ENCODE results near the gene NLE1. TPM values are rescaled to one million over a fixed set of nuclear protein-coding genes. Genes with fewer than 3 reads are reported as not detected.

The NLE1 gene
- total RNA-seq, 1 experiment from 2014 or later, result 23.3 TPM

DNA sequence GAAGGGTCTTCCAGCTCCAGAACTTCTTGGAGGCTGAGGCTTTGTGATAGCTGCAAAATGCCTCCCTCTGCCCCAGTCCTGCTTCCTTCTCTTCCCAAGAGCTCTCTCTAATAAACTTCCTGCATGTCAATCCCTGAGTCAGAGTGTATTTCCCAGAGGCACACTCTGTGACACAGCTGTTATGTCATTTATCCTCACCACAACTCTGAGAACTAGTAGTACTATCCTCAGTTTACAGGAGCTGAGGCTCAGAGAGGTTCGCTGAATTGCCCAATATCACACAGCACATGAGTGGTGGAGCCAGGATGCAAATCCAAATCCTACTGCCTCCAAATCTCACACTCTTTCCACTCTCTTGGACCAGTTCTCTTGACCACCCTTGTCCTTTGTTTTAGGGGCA, 25.6 kb upstream of the NLE1 start:
- no peaks in the 10 kb centered on the region for H3K36me3 ChIP-seq (ENCODE audit: insufficient read depth, low read length, poor library complexity, severe bottlenecking)
- intact Hi-C loops (cut with micrococcal nuclease; ENCODE audit: unreplicated experiment), result no loop called here
- no peak overlapping the region for H3K4me3 ChIP-seq (ENCODE audit: low read depth, low read length, poor library complexity, severe bottlenecking)
- CTCF ChIA-PET, result no interaction called here
- no TSS peak for BruUV-seq (replicated peaks)
- no peak overlapping the region for H3K27ac ChIP-seq (ENCODE audit: low read depth, low read length, poor library complexity, severe bottlenecking)
- no peaks in the 10 kb centered on the region for H3K27me3 ChIP-seq (replicated peaks; ENCODE audit: insufficient read depth, low read depth, low read length, poor library complexity)
- no peaks in the 10 kb centered on the region for H3K9me3 ChIP-seq (ENCODE audit: low read depth, low read length, poor library complexity, severe bottlenecking)
- H3K4me1 ChIP-seq (ENCODE audit: insufficient read depth, low read length, poor library complexity, severe bottlenecking), result no peaks in the 10 kb centered on the region
- no peak for TF ChIP-seq EZH2 (IDR thresholded peaks at IDR 0.05; ENCODE audit: borderline replicate concordance, low read depth, low read length, poor library complexity, severe bottlenecking)
- TF ChIP-seq, protein P1, sequence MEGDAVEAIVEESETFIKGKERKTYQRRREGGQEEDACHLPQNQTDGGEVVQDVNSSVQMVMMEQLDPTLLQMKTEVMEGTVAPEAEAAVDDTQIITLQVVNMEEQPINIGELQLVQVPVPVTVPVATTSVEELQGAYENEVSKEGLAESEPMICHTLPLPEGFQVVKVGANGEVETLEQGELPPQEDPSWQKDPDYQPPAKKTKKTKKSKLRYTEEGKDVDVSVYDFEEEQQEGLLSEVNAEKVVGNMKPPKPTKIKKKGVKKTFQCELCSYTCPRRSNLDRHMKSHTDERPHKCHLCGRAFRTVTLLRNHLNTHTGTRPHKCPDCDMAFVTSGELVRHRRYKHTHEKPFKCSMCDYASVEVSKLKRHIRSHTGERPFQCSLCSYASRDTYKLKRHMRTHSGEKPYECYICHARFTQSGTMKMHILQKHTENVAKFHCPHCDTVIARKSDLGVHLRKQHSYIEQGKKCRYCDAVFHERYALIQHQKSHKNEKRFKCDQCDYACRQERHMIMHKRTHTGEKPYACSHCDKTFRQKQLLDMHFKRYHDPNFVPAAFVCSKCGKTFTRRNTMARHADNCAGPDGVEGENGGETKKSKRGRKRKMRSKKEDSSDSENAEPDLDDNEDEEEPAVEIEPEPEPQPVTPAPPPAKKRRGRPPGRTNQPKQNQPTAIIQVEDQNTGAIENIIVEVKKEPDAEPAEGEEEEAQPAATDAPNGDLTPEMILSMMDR (conservative IDR thresholded peaks at IDR 0.05; ENCODE audit: low read depth, low read length), result no peak
- POLR2A ChIA-PET (ENCODE audit: low non-redundant PET), result no interaction called here
- DNase-seq (ENCODE audit: low spot score), result no peak

DNA sequence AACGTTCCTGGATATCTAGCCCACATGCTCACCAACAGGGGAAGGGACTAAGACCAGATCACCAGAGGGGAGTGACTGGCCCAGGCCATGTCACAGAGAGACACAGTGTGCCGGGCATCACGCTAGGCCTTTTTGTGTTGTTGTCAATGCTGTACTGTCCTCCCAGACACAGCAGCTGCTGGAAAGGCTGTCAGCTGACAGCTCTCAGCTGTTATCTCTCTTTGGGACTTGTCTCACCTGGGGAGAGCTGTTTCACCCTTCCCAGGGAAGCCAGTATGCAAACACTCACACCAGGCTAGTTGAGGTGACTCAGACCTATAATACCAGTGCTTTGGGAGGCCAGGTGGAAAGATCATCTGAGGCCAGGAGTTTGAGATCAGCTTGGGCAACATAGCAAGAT, 24.9 kb upstream of the NLE1 start:
- Histone ChIP-seq H3K4me1 (ENCODE audit: insufficient read depth, low read length, poor library complexity, severe bottlenecking) (no peaks in the 10 kb centered on the region), H3K27ac (ENCODE audit: low read depth, low read length, poor library complexity, severe bottlenecking) (no peak overlapping the region), H3K9me3 (ENCODE audit: low read depth, low read length, poor library complexity, severe bottlenecking) (no peaks in the 10 kb centered on the region), H3K36me3 (ENCODE audit: insufficient read depth, low read length, poor library complexity, severe bottlenecking) (no peaks in the 10 kb centered on the region), H3K27me3 (replicated peaks; ENCODE audit: insufficient read depth, low read depth, low read length, poor library complexity) (no peaks in the 10 kb centered on the region), H3K4me3 (ENCODE audit: low read depth, low read length, poor library complexity, severe bottlenecking) (no peak overlapping the region)
- intact Hi-C loops (cut with micrococcal nuclease; ENCODE audit: unreplicated experiment), result no loop called here
- ChIA-PET CTCF (no interaction called here), POLR2A (ENCODE audit: low non-redundant PET) (no interaction called here)
- no peak for DNase-seq (ENCODE audit: low spot score)
- TF ChIP-seq, protein P1 (conservative IDR thresholded peaks at IDR 0.05; ENCODE audit: low read depth, low read length), result no peak
- no peak for TF ChIP-seq EZH2 (IDR thresholded peaks at IDR 0.05; ENCODE audit: borderline replicate concordance, low read depth, low read length, poor library complexity, severe bottlenecking)
- BruUV-seq (replicated peaks), result no TSS peak

GRCh38 chr17:35166526-35166925, 24.4 kb upstream of the NLE1 start:
- Histone ChIP-seq H3K36me3 (ENCODE audit: insufficient read depth, low read length, poor library complexity, severe bottlenecking) (no peaks in the 10 kb centered on the region), H3K9me3 (ENCODE audit: low read depth, low read length, poor library complexity, severe bottlenecking) (no peaks in the 10 kb centered on the region), H3K27me3 (replicated peaks; ENCODE audit: insufficient read depth, low read depth, low read length, poor library complexity) (no peaks in the 10 kb centered on the region), H3K27ac (ENCODE audit: low read depth, low read length, poor library complexity, severe bottlenecking) (no peak overlapping the region), H3K4me1 (ENCODE audit: insufficient read depth, low read length, poor library complexity, severe bottlenecking) (no peaks in the 10 kb centered on the region), H3K4me3 (ENCODE audit: low read depth, low read length, poor library complexity, severe bottlenecking) (no peak overlapping the region)
- intact Hi-C loops (cut with micrococcal nuclease; ENCODE audit: unreplicated experiment), result no loop called here
- DNase-seq (ENCODE audit: low spot score), result no peak
- ChIA-PET CTCF (no interaction called here), POLR2A (ENCODE audit: low non-redundant PET) (no interaction called here)
- no peak for TF ChIP-seq EZH2 (IDR thresholded peaks at IDR 0.05; ENCODE audit: borderline replicate concordance, low read depth, low read length, poor library complexity, severe bottlenecking)
- TF ChIP-seq, protein P1 (conservative IDR thresholded peaks at IDR 0.05; ENCODE audit: low read depth, low read length), result no peak
- no TSS peak for BruUV-seq (replicated peaks)
